WTC11 (cell line): Measurements from ENCODE around the gene P4HB. TPM values are rescaled to one million over a fixed set of nuclear protein-coding genes. Genes with fewer than 3 reads are reported as not detected.

Experiments
- ATAC-seq: fragments of 200-7000 bp; cut with Tn5 transposase; 2 replicates; pipeline ENCODE4 v1.10.0; 2021; ENCODE audit warnings: mild to moderate bottlenecking, moderate library complexity
- CTCF ChIA-PET: fragments of 300-600 bp; sonication (Branson Sonifier 250); formaldehyde crosslinking; loops from one replicate; lab custom pipeline; 2021; ENCODE audit warnings: antibody characterized with exemption; lab: Charles Lee
- POLR2A ChIA-PET: fragments of 350-600 bp; sonication (Branson Sonifier 250); formaldehyde crosslinking; loops from one replicate; lab custom pipeline; 2021; ENCODE audit warnings: antibody characterized with exemption; lab: Charles Lee
- DNase-seq: peaks from one replicate; pipeline ENCODE4 v3.0.0; 2021; ENCODE audit warnings: low spot score
- H3K27ac Mint-ChIP-seq: 2 replicates; pipeline ENCODE4 v1.8.0; 2021; ENCODE audit warnings: mixed read lengths
- H3K27me3 Mint-ChIP-seq: 2 replicates; pipeline ENCODE4 v1.8.0; 2021; ENCODE audit warnings: low read depth, mild to moderate bottlenecking, moderate library complexity, mixed read lengths
- H3K36me3 Mint-ChIP-seq: 2 replicates; pipeline ENCODE4 v1.8.0; 2021; ENCODE audit warnings: mixed read lengths
- H3K4me1 Mint-ChIP-seq: 2 replicates; pipeline ENCODE4 v1.8.0; 2022; ENCODE audit warnings: mixed read lengths
- H3K4me3 Mint-ChIP-seq: 2 replicates; pipeline ENCODE4 v1.8.0; 2021; ENCODE audit warnings: mild to moderate bottlenecking, moderate library complexity, mixed read lengths
- H3K9me3 Mint-ChIP-seq: 2 replicates; pipeline ENCODE4 v1.8.0; 2021; ENCODE audit warnings: mixed read lengths
- AFF4 ChIP-seq: sonication (generic); formaldehyde crosslinking; IDR thresholded peaks from 2 replicates; pipeline ENCODE4 v1.8.1; 2023; ENCODE audit warnings: mild to moderate bottlenecking, missing genetic modification reagents, borderline replicate concordance
- ELF4 ChIP-seq: sonication (generic); formaldehyde crosslinking; IDR thresholded peaks from 2 replicates; pipeline ENCODE4 v1.8.1; 2022; ENCODE audit warnings: low read depth, mild to moderate bottlenecking, moderate library complexity, missing genetic modification reagents
- FOXJ3 ChIP-seq: sonication (generic); formaldehyde crosslinking; IDR thresholded peaks from 2 replicates; pipeline ENCODE4 v1.9.0; 2021; ENCODE audit warnings: missing genetic modification reagents, mild to moderate bottlenecking, borderline replicate concordance
- FOXP4 ChIP-seq: sonication (generic); formaldehyde crosslinking; IDR thresholded peaks from 2 replicates; pipeline ENCODE4 v1.8.0; 2022; ENCODE audit warnings: mild to moderate bottlenecking, missing genetic modification reagents
- HMGA2 ChIP-seq: fragments of 250-450 bp; sonication (Bioruptor Pico); IDR thresholded peaks from 2 replicates; pipeline ENCODE4 v1.4.0; 2021; ENCODE audit warnings: mild to moderate bottlenecking, moderate library complexity
- HMGXB4 ChIP-seq: sonication (generic); formaldehyde crosslinking; IDR thresholded peaks from 2 replicates; pipeline ENCODE4 v1.8.1; 2023; ENCODE audit warnings: mild to moderate bottlenecking, moderate library complexity, missing genetic modification reagents
- MXD4 ChIP-seq: fragments of 250-450 bp; sonication (Bioruptor Pico); IDR thresholded peaks from 2 replicates; pipeline ENCODE4 v1.8.0; 2021; ENCODE audit warnings: mild to moderate bottlenecking, moderate library complexity, borderline replicate concordance
- STAT6 ChIP-seq: sonication (generic); formaldehyde crosslinking; conservative IDR thresholded peaks from 2 replicates; pipeline ENCODE4 v1.8.1; 2023; ENCODE audit warnings: mild to moderate bottlenecking, low read depth, missing genetic modification reagents, moderate library complexity
- TEAD1 ChIP-seq: sonication (generic); formaldehyde crosslinking; IDR thresholded peaks from 2 replicates; pipeline ENCODE4 v1.8.0; 2022; ENCODE audit warnings: mild to moderate bottlenecking, missing genetic modification reagents
- ZNF138 ChIP-seq: sonication (generic); formaldehyde crosslinking; conservative IDR thresholded peaks from 2 replicates; pipeline ENCODE4 v1.8.1; 2022; ENCODE audit warnings: mild to moderate bottlenecking, moderate library complexity, missing genetic modification reagents
- ZNF232 ChIP-seq: sonication (generic); formaldehyde crosslinking; IDR thresholded peaks from 2 replicates; pipeline ENCODE4 v1.8.0; 2022; ENCODE audit warnings: mild to moderate bottlenecking, missing genetic modification reagents
- ZNF423 ChIP-seq: fragments of 250-450 bp; sonication (Bioruptor Pico); IDR thresholded peaks from 2 replicates; pipeline ENCODE4 v2.1.2; 2022; ENCODE audit warnings: mild to moderate bottlenecking, moderate library complexity
- ZSCAN18 ChIP-seq: fragments of 250-450 bp; sonication (Bioruptor Pico); IDR thresholded peaks from 2 replicates; pipeline ENCODE4 v2.1.2; 2022; ENCODE audit warnings: mild to moderate bottlenecking, moderate library complexity
- total RNA-seq: library from RNA; stranded (reverse); gene quantifications from 3 replicates; pipeline ENCODE4 v1.2.3, GENCODE V29; 2021

The P4HB gene
- total RNA-seq, 1 experiment from 2014 or later: 380 TPM

- DNase-seq (no peak), ATAC-seq (no peak)
- TF ChIP-seq FOXJ3 (CRISPR knock-in tag): no peak
- TF ChIP-seq TEAD1 (CRISPR knock-in tag): no peak
- TF ChIP-seq ZSCAN18 (CRISPR knock-in tag): no peak
- no peak for TF ChIP-seq FOXP4 (CRISPR knock-in tag)
- no peak for TF ChIP-seq ZNF232 (CRISPR knock-in tag)
- TF ChIP-seq MXD4: no peak
- no peak for TF ChIP-seq ELF4 (CRISPR knock-in tag)
- TF ChIP-seq ZNF138 (CRISPR knock-in tag): no peak
- no peak for TF ChIP-seq HMGXB4
- TF ChIP-seq AFF4 (CRISPR knock-in tag): no peak
- no peak for TF ChIP-seq STAT6
- TF ChIP-seq ZNF423 (CRISPR knock-in tag): no peak
- no peak for TF ChIP-seq HMGA2 (CRISPR knock-in tag)
These were observed 36.4 kb downstream of the P4HB start for GRCh38 chr17:81823820-81824550.

More at GRCh38 chr17:81823820-81824550, 36.4 kb downstream of the P4HB start:
- ChIA-PET POLR2A (no interaction called here), CTCF (interaction anchor here (2.2 kb wide), 1 partner anchor 16 kb away, joined by 7 read pairs; no protein-coding TSS in a partner anchor)
- Mint-ChIP-seq H3K9me3 (no peaks in the 10 kb centered on the region), H3K4me3 (no peak overlapping the region), H3K27ac (no peak overlapping the region), H3K4me1 (peaks cover 9% of the 10 kb centered on the region), H3K36me3 (no peaks in the 10 kb centered on the region), H3K27me3 (no peaks in the 10 kb centered on the region)
